PC-9 (cell line): Measurements from ENCODE around the gene USP17L17.
"Not testable (repeated sequence)": the region's sequence is repeated elsewhere in the genome, so short reads cannot be mapped to it uniquely, and the experiment has no call there.

Source experiments
- CTCF ChIP-seq: fragments of 200-600 bp; sonication (generic); conservative IDR thresholded peaks from 2 replicates; pipeline ENCODE4 v1.6.1; 2017; ENCODE audit warnings: mixed run types, antibody characterized with exemption, mild to moderate bottlenecking, moderate library complexity
- EZH2 ChIP-seq: fragments of 200-600 bp; sonication (generic); IDR thresholded peaks from 2 replicates; pipeline ENCODE4 v1.8.0; 2017; ENCODE audit warnings: antibody characterized with exemption, low read depth

GRCh38 chr4:9271719-9272118 lies 28.0 kb downstream of the USP17L17 start:
- TF ChIP-seq CTCF, EZH2: not testable (repeated sequence)
